HepG2 (cell line): Measurements from ENCODE around the gene SUPV3L1. TPM values are rescaled to one million over a fixed set of nuclear protein-coding genes. Genes with fewer than 3 reads are reported as not detected.

ENCODE experiments used
- ATAC-seq: fragments of 200-7000 bp; cut with Tn5 transposase; 3 replicates; pipeline ENCODE4 v1.9.1; 2020; ENCODE audit warnings: mild to moderate bottlenecking, moderate library complexity
- BruUV-seq: library from RNA; stranded (reverse); fragments of 400-500 nt; replicated peaks from 2 replicates; lab custom pipeline; 2021; lab: Mats Ljungman, UMichigan
- CTCF ChIA-PET: fragments of 300-600 bp; formaldehyde crosslinking; extraction: SDS; loops from one replicate; lab custom pipeline; 2021; ENCODE audit warnings: low total read pairs, inconsistent platforms, low intra/inter-chr PET ratio; lab: Yijun Ruan, JAX
- POLR2A ChIA-PET: fragments of 350-600 bp; sonication (Branson Sonifier 250); formaldehyde crosslinking; loops from one replicate; lab custom pipeline; 2020; ENCODE audit warnings: antibody characterized with exemption, inconsistent platforms; lab: Yijun Ruan, JAX
- DNase-seq: peaks from one replicate; pipeline ENCODE4 v3.0.0-alpha.2; 2015; ENCODE audit warnings: low spot score
- FAIRE-seq: peaks from 3 replicates; lab custom pipeline; 2011; peaks lifted over from hg19 to GRCh38; lab: Jason Lieb, UNC
- H2AFZ ChIP-seq: one replicate; pipeline ENCODE4 v1.6.1; 2011; ENCODE audit warnings: low read length, inconsistent platforms
- H3K27ac ChIP-seq: fragments of 300-600 bp; 3 replicates; pipeline ENCODE4 v1.8.0; 2011; ENCODE audit warnings: mixed run types, mild to moderate bottlenecking, mixed read lengths, low read length, inconsistent platforms; ENCODE audit not compliant: insufficient read depth; ENCODE audit errors: extremely low read length
- H3K27me3 ChIP-seq, 2 experiments: fragments of 200-600 bp in 1 of 2; 2 replicates in 1 of 2; 3 replicates in 1 of 2; pipeline versions ENCODE4 v1.6.0 to v1.8.0; 2011; ENCODE audit warnings: low read length in 2 of 2, mild to moderate bottlenecking in 2 of 2, moderate library complexity in 2 of 2, inconsistent platforms in 1 of 2; ENCODE audit not compliant: insufficient read depth in 2 of 2, control insufficient read depth in 1 of 2
- H3K36me3 ChIP-seq, 2 experiments: fragments of 200-600 bp in 1 of 2; replicated peaks in 1 of 2; 2 replicates in 1 of 2; 3 replicates in 1 of 2; pipeline versions ENCODE4 v1.5.1 to v1.8.0; 2011; ENCODE audit warnings: low read length in 2 of 2, inconsistent platforms in 1 of 2; ENCODE audit not compliant: insufficient read depth in 2 of 2, control insufficient read depth in 1 of 2
- H3K4me1 ChIP-seq: 2 replicates; pipeline ENCODE4 v1.5.1; 2012; ENCODE audit warnings: low read length, inconsistent platforms; ENCODE audit not compliant: insufficient read depth
- H3K4me2 ChIP-seq: 2 replicates; pipeline ENCODE4 v1.6.0; 2011; ENCODE audit warnings: low read depth, low read length, inconsistent platforms
- H3K4me3 ChIP-seq, 3 experiments: fragments of 200-600 bp in 1 of 3; sonication (generic), shearing (Covaris generic) in 1 of 3; replicated peaks in 1 of 3; 2 replicates each; pipeline ENCODE4 v1.5.1; 2011 to 2016; ENCODE audit warnings: low read length in 3 of 3, inconsistent platforms in 2 of 3, low read depth in 2 of 3, mild to moderate bottlenecking in 2 of 3, control low read depth in 1 of 3, mixed read lengths in 1 of 3; ENCODE audit not compliant: insufficient read depth in 1 of 3
- H3K79me2 ChIP-seq: one replicate; pipeline ENCODE4 v1.6.1; 2011; ENCODE audit warnings: low read length, inconsistent platforms; ENCODE audit not compliant: insufficient read depth
- H3K9ac ChIP-seq: 2 replicates; pipeline ENCODE4 v1.6.0; 2011; ENCODE audit warnings: mild to moderate bottlenecking, low read depth, low read length, inconsistent platforms; ENCODE audit not compliant: insufficient read depth
- H3K9me3 ChIP-seq: 2 replicates; pipeline ENCODE4 v1.5.1; 2012; ENCODE audit warnings: mild to moderate bottlenecking, low read length
- H4K20me1 ChIP-seq: 2 replicates; pipeline ENCODE4 v1.6.0; 2011; ENCODE audit warnings: inconsistent platforms, mild to moderate bottlenecking, low read length, moderate library complexity; ENCODE audit not compliant: insufficient read depth
- AFF4 ChIP-seq: sonication (generic); formaldehyde crosslinking; IDR thresholded peaks from 2 replicates; pipeline ENCODE4 v1.4.0; 2020; ENCODE audit warnings: missing genetic modification reagents
- FOXO4 ChIP-seq: sonication (generic); formaldehyde crosslinking; conservative IDR thresholded peaks from 2 replicates; pipeline ENCODE4 v1.8.1; 2023; ENCODE audit warnings: missing genetic modification reagents
- NFATC3 ChIP-seq: sonication (generic); formaldehyde crosslinking; IDR thresholded peaks from 2 replicates; pipeline ENCODE4 v1.5.1; 2020; ENCODE audit warnings: mild to moderate bottlenecking, missing genetic modification reagents
- NFKBIZ ChIP-seq: IDR thresholded peaks from 2 replicates; pipeline ENCODE4 v1.6.1; 2018; ENCODE audit warnings: missing genetic modification reagents, missing compliant biosample characterization
- POLR2A ChIP-seq, 2 experiments: IDR thresholded peaks; 2 replicates each; pipeline ENCODE4 v1.6.1; 2011; ENCODE audit warnings: low read depth in 2 of 2, low read length in 2 of 2, mild to moderate bottlenecking in 1 of 2, moderate library complexity in 1 of 2; ENCODE audit not compliant: insufficient read depth in 1 of 2
- SRSF4 ChIP-seq: fragments of 200-400 bp; formaldehyde crosslinking; IDR thresholded peaks from one replicate; pipeline ENCODE4 v1.6.1; 2018; ENCODE audit warnings: mild to moderate bottlenecking, low read depth, low read length, moderate library complexity; ENCODE audit not compliant: poor library complexity, severe bottlenecking
- TCF7 ChIP-seq: sonication (generic); IDR thresholded peaks from 2 replicates; pipeline ENCODE4 v1.6.1; 2016; ENCODE audit warnings: antibody characterized with exemption, low read depth
- TEF ChIP-seq: sonication (generic); formaldehyde crosslinking; IDR thresholded peaks from 2 replicates; pipeline ENCODE4 v1.5.0; 2020; ENCODE audit warnings: missing genetic modification reagents
- ZBTB3 ChIP-seq: sonication (generic); formaldehyde crosslinking; IDR thresholded peaks from 2 replicates; pipeline ENCODE4 v1.4.0; 2020; ENCODE audit warnings: low read depth, mild to moderate bottlenecking, moderate library complexity, missing genetic modification reagents, borderline replicate concordance
- ZIK1 ChIP-seq: sonication (generic); formaldehyde crosslinking; IDR thresholded peaks from 2 replicates; pipeline ENCODE4 v1.5.0; 2020; ENCODE audit warnings: mild to moderate bottlenecking, low read depth, missing genetic modification reagents, borderline replicate concordance
- ZKSCAN8 ChIP-seq: IDR thresholded peaks from 2 replicates; pipeline ENCODE4 v1.6.1; 2016; ENCODE audit warnings: borderline replicate concordance, missing genetic modification reagents, missing compliant biosample characterization
- ZNF34 ChIP-seq: sonication (generic); formaldehyde crosslinking; IDR thresholded peaks from 2 replicates; pipeline ENCODE4 v1.4.0; 2020; ENCODE audit warnings: mild to moderate bottlenecking, missing genetic modification reagents, borderline replicate concordance
- ZNF713 ChIP-seq: sonication (generic); formaldehyde crosslinking; IDR thresholded peaks from 2 replicates; pipeline ENCODE4 v1.4.0; 2020; ENCODE audit warnings: mild to moderate bottlenecking, missing genetic modification reagents
- WGBS: methylation state at CpG from one replicate; pipeline ENCODE4 v1.1.6; 2017; ENCODE audit warnings: low lambda C conversion rate; 5-methylcytosine and 5-hydroxymethylcytosine counted together
- in situ Hi-C: cut with HindIII; loops from 2 replicates; pipeline ENCODE4 v1.10.0; 2017; ENCODE audit warnings: low pct_unique_long_range_greater_than_20kb; ENCODE audit not compliant: extremely low pct_ligation_motif_present
- intact Hi-C: fragments of 100-400 bp; cut with micrococcal nuclease; formaldehyde crosslinking; loops from one replicate; pipeline ENCODE4 v1.10.0; 2022; ENCODE audit not compliant: unreplicated experiment
- polyA plus RNA-seq, 8 experiments: library from polyadenylated mRNA; depleted of rRNA in 3 of 8; stranded (reverse) in 7 of 8; unstranded in 1 of 8; fragments of >200 nt; fragmentation: Illumina TruSeq in 4 of 8; extraction: Trizol in 4 of 8; gene quantifications; 2 replicates each; pipeline versions ENCODE4 v1.2.1 to v1.2.3, GENCODE V29; 2011 to 2016; ENCODE audit warnings: low read depth in 4 of 8, missing spikeins in 1 of 8, mixed read lengths in 1 of 8; ENCODE audit not compliant: insufficient read depth in 1 of 8
- total RNA-seq, 5 experiments: library from RNA; depleted of rRNA; stranded (reverse); fragments of >200 nt; fragmentation: Illumina TruSeq; extraction: Trizol; gene quantifications; 2 replicates each; pipeline ENCODE4 v1.2.3, GENCODE V29; 2016; ENCODE audit warnings: low read depth in 1 of 5

The SUPV3L1 gene
- total and polyA plus RNA-seq, 2 of the 13 experiments (the other 11 are each of a cell fraction or from before 2014, with no cell fraction given) = 28.8 to 45.7 TPM

GRCh38 chr10:69218831-69219230 lies 38.8 kb downstream of the SUPV3L1 start:
- intact Hi-C loops = no loop called here
- CTCF ChIA-PET = no interaction called here
- POLR2A ChIA-PET = no interaction called here
- TF ChIP-seq TCF7 (no peak), FOXO4 (CRISPR knock-in tag) (no peak), POLR2A (IDR thresholded peaks at IDR 0.05; ENCODE audit: insufficient read depth in 1 of 2, low read depth in 2 of 2, low read length in 2 of 2) (no peak), TEF (no peak), ZBTB3 (no peak), AFF4 (CRISPR knock-in tag) (no peak), NFKBIZ (CRISPR knock-in tag) (no peak), NFATC3 (CRISPR knock-in tag) (no peak), ZIK1 (CRISPR knock-in tag) (no peak), ZNF34 (CRISPR knock-in tag) (no peak), ZNF713 (CRISPR knock-in tag) (no peak), ZKSCAN8 (no peak), SRSF4 (no peak)

More at GRCh38 chr10:69218831-69219230, 38.8 kb downstream of the SUPV3L1 start:
- DNase-seq = no peak
- Histone ChIP-seq H3K27me3 (no peaks in the 10 kb centered on the region; a peak in 1 of 5 replicates), H3K4me1 (peaks cover 78% of the 10 kb centered on the region), H3K4me3 (no peak overlapping the region), H3K36me3 (no peaks in the 10 kb centered on the region), H3K79me2 (peaks cover 3% of the 10 kb centered on the region), H3K9me3 (no peaks in the 10 kb centered on the region), H3K9ac (no peak overlapping the region), H3K4me2 (no peak overlapping the region), H3K27ac (no peak overlapping the region), H2AFZ (no peak overlapping the region), H4K20me1 (no peaks in the 10 kb centered on the region)
- in situ Hi-C loops = no loop called here
- no peak for ATAC-seq
- no peak for FAIRE-seq
- WGBS = 94% methylated on average over 6 of the region's 6 CpGs
- BruUV-seq = no TSS peak
